Natural killer cell (primary cell): ENCODE results near the gene CAPS. TPM values are rescaled to one million over a fixed set of nuclear protein-coding genes. Genes with fewer than 3 reads are reported as not detected.

ENCODE experiments used
- ATAC-seq, 3 donors: fragments of 150-1000 bp in 2 of 3; fragments of 200-7000 bp in 1 of 3; cut with Tn5 transposase; 1 replicate in 1 of 3; 2 replicates in 2 of 3; pipeline ENCODE4 v1.10.0; 2021; ENCODE audit warnings: mild to moderate bottlenecking in 2 of 3, moderate library complexity in 2 of 3
- DNase-seq, 2 donors: peaks; one replicate each; pipeline versions ENCODE4 v3.0.0 to v3.0.0-alpha.2; 2013 to 2021; ENCODE audit warnings: mixed read lengths in 1 of 2
- H3K27ac ChIP-seq: one replicate; pipeline ENCODE4 v1.5.1; 2013; ENCODE audit warnings: mild to moderate bottlenecking, low read length
- H3K27me3 ChIP-seq: one replicate; pipeline ENCODE4 v1.6.1; 2013; ENCODE audit warnings: low read length; ENCODE audit not compliant: control insufficient read depth, insufficient read depth
- H3K36me3 ChIP-seq: one replicate; pipeline ENCODE4 v1.6.1; 2013; ENCODE audit warnings: low read length; ENCODE audit not compliant: control insufficient read depth, insufficient read depth
- H3K4me1 ChIP-seq: one replicate; pipeline ENCODE4 v1.6.1; 2013; ENCODE audit warnings: low read length; ENCODE audit not compliant: control insufficient read depth, insufficient read depth
- H3K4me3 ChIP-seq: one replicate; pipeline ENCODE4 v1.5.1; 2013; ENCODE audit warnings: low read length
- H3K9me3 ChIP-seq: one replicate; pipeline ENCODE4 v1.6.1; 2013; ENCODE audit warnings: low read length; ENCODE audit not compliant: control insufficient read depth, insufficient read depth
- H3K27ac Mint-ChIP-seq, 2 donors: one replicate each; pipeline ENCODE4 v1.8.0; 2022; ENCODE audit warnings: mild to moderate bottlenecking in 2 of 2, mixed read lengths in 2 of 2, moderate library complexity in 1 of 2
- H3K27me3 Mint-ChIP-seq, 2 donors: one replicate each; pipeline ENCODE4 v1.8.0; 2022; ENCODE audit warnings: low read depth in 2 of 2, mixed read lengths in 2 of 2
- H3K36me3 Mint-ChIP-seq: one replicate; pipeline ENCODE4 v1.8.0; 2022; ENCODE audit warnings: mixed read lengths
- H3K4me1 Mint-ChIP-seq, 2 donors: one replicate each; pipeline ENCODE4 v1.8.0; 2022; ENCODE audit warnings: mixed read lengths in 2 of 2
- H3K4me3 Mint-ChIP-seq: one replicate; pipeline ENCODE4 v1.8.0; 2022; ENCODE audit warnings: mild to moderate bottlenecking, moderate library complexity, mixed read lengths
- H3K9me3 Mint-ChIP-seq, 2 donors: one replicate each; pipeline ENCODE4 v1.8.0; 2022; ENCODE audit warnings: mixed read lengths in 2 of 2
- CTCF ChIP-seq: fragments of 200-600 bp; IDR thresholded peaks from one replicate; pipeline ENCODE4 v1.8.0; 2022; ENCODE audit warnings: antibody characterized with exemption
- WGBS: methylation state at CpG from one replicate; pipeline ENCODE4 v1.1.7; 2013; ENCODE audit warnings: missing lambda C conversion rate; ENCODE audit not compliant: insufficient coverage; 5-methylcytosine and 5-hydroxymethylcytosine counted together
- intact Hi-C: fragments of 100-400 bp; cut with micrococcal nuclease; formaldehyde crosslinking; loops from one replicate; pipeline ENCODE4 v1.14.2; 2022
- total RNA-seq, 4 donors: library from RNA; stranded (reverse); fragments of 120-200 nt in 1 of 4; gene quantifications; one replicate each; pipeline versions ENCODE4 v1.2.3 to v1.2.4, GENCODE V29; 2013 to 2022

The CAPS gene
- total RNA-seq, 3 donors from 2014 or later (not counting 1 experiment from before 2014, with no cell fraction given) = 34.0 to 41.6 (median 38.3) TPM

- intact Hi-C loops = no loop called here
- no peaks in the 10 kb centered on the region for H3K4me1 ChIP-seq
- H3K27me3 ChIP-seq = no peaks in the 10 kb centered on the region
- Mint-ChIP-seq H3K27ac (no peak overlapping the region), H3K9me3 (no peaks in the 10 kb centered on the region), H3K36me3 (no peaks in the 10 kb centered on the region), H3K4me3 (no peak overlapping the region), H3K4me1 (no peaks in the 10 kb centered on the region), H3K27me3 (no peaks in the 10 kb centered on the region)
- H3K27ac ChIP-seq = no peak overlapping the region
- H3K9me3 ChIP-seq = no peaks in the 10 kb centered on the region
- no peak for TF ChIP-seq CTCF
- H3K36me3 ChIP-seq = peaks cover 46% of the 10 kb centered on the region
- no peak for DNase-seq
- WGBS = 95% methylated on average over 22 of the region's 22 CpGs
- ATAC-seq = no peak
- no peak overlapping the region for H3K4me3 ChIP-seq
Measured at GRCh38 chr19:5914358-5914774, 312 bp downstream of the CAPS start.

DNA sequence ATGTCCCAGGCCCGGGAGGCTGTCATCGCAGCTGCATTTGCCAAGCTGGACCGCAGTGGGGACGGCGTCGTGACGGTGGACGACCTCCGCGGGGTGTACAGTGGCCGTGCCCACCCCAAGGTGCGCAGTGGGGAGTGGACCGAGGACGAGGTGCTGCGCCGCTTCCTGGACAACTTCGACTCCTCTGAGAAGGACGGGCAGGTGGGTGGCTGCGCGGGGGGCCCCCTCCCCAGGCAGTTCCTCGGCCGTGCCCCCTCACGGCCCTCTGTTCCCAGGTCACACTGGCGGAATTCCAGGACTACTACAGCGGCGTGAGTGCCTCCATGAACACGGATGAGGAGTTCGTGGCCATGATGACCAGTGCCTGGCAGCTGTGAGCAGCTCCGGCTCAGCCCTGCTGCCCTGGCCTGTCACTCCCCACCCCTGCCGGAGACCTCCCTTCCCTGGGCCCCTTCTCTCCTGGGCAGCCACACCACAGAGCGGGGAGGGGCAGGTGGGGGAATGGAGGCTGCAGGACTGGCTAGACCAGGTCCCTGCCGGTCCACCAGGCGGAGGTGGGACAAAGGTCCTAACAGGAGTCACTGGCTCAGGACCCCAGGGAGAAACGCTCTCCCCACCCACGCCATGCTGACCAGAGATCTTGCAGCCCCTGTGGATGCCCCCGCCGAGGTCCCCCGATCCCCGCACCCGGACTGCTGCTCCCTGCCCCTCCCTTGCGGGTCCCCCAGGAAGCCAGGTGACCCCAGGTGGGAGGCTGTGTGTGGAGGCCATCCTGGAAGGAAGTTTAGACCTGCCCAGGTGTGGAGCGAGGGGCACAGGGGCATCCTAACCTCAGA, 1.1 kb downstream of the CAPS start:
- Mint-ChIP-seq H3K27ac (no peak overlapping the region), H3K27me3 (no peaks in the 10 kb centered on the region), H3K9me3 (no peaks in the 10 kb centered on the region), H3K36me3 (no peaks in the 10 kb centered on the region), H3K4me1 (no peaks in the 10 kb centered on the region), H3K4me3 (no peak overlapping the region)
- H3K9me3 ChIP-seq = no peaks in the 10 kb centered on the region
- TF ChIP-seq CTCF = no peak
- 96% methylated on average over 42 of the region's 42 CpGs for WGBS
- ATAC-seq (no peak), DNase-seq (no peak)
- intact Hi-C loops = no loop called here
- H3K27ac ChIP-seq = no peak overlapping the region
- no peak overlapping the region for H3K4me3 ChIP-seq
- peaks cover 51% of the 10 kb centered on the region for H3K36me3 ChIP-seq
- H3K27me3 ChIP-seq = no peaks in the 10 kb centered on the region
- H3K4me1 ChIP-seq = no peaks in the 10 kb centered on the region

GRCh38 chr19:5915782-5916165, 1.7 kb downstream of the CAPS start:
- Histone ChIP-seq H3K4me1 (no peaks in the 10 kb centered on the region), H3K36me3 (peaks cover 53% of the 10 kb centered on the region), H3K27ac (no peak overlapping the region), H3K9me3 (no peaks in the 10 kb centered on the region), H3K4me3 (no peak overlapping the region), H3K27me3 (no peaks in the 10 kb centered on the region)
- no peak for TF ChIP-seq CTCF
- Mint-ChIP-seq H3K4me1 (no peaks in the 10 kb centered on the region), H3K27ac (no peak overlapping the region), H3K36me3 (no peaks in the 10 kb centered on the region), H3K4me3 (no peak overlapping the region), H3K27me3 (no peaks in the 10 kb centered on the region), H3K9me3 (no peaks in the 10 kb centered on the region)
- WGBS = 94% methylated on average over 11 of the region's 11 CpGs
- intact Hi-C loops = no loop called here
- no peak for DNase-seq
- ATAC-seq = no peak
